NCI-H748 treated with DMSO at 0.1 percent for 48 hours (cell line): ENCODE measurements around the gene OPTC.
A peak's percentile ranks its signal among the peaks of the same experiment; 100 is the strongest.

Experiments
- DNase-seq: peaks from one replicate; lab custom pipeline; 2025; lab: John Stamatoyannopoulos, UW

The OPTC gene

DNA sequence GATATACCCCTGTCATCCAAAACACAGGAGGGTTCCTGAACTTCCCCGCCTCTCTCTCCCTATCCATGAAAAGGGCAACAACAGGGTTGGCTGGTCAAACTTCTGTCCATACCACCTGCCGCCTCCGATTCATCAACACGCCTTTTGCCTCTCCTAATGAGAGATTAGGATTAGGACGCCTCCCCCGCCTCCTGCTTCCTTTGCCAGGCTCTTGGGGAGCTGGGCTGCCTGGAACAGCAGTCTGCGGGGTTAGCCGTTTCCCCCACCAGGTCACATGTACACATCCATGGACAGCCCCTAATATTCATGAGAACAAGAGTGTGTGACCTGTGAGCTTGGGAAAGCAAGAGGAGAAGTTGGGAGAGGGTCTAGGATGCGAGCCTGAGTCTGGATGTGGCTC lies 2.3 kb upstream of the OPTC start:
- DNase-seq = no peak

DNA sequence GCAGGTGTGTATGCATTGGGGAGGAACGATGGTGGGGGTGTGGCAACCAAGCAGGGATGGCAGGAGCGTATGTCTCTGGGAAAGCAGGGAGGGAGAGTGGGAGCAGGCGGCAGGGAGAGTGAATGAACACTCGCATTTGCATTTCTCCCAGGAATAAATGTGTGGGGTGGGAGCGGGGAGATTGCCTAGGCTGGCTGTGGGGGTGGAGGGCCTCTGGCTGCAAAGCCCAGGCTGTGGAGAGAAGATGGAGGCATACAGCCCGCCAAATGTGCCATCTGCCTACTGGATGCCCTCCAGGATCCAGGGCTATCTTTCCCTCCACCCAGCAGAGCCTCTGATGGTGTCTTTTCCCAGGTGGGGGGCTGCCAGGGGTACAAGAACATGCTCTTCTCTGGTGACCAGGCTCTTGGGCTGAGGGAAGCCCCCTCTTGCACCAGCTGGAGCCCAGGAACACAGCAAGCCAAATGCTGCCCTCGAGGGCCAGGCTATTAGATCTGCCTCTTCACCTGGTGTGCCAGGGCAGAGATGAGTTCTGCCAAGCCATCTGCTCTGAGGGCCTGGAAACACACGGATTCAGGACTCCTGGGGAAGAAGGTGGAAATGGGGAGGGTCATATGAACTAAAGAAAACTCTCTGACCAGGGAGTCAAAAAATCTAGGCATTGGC lies 1.7 kb upstream of the OPTC start:
- no peak for DNase-seq

DNA sequence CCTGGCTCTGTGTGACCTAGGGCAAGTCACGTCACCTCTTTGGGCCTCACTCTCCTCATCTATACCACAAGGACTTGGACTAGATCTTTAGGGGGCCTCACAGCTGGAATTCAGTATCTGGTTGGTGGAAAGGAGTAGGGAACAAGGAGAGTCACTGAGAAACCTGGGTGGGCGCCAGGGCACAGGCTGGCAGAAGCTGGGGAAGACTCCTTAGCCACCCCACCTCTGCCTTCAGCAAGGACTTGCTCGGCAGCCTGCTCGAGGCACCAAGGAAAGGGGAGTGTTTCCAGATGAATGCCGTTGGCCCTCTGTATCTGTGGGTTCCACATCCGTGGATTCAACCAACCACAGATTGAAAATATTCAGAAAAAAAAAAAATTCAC lies 1.2 kb upstream of the OPTC start:
- no peak for DNase-seq

DNA sequence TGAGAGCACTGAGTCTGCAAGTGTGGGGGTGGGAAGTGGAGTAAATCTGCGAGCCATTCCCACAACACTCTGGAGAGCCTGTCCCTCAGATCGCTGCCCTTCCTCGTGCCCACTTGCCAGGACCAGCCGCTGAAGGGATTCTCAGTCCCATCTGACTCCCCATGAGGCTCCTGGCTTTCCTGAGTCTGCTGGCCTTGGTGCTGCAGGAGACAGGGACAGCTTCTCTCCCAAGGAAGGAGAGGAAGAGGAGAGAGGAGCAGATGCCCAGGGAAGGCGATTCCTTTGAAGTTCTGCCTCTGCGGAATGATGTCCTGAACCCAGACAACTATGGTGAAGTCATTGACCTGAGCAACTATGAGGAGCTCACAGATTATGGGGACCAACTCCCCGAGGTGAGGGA lies 1.9 kb downstream of the OPTC start:
- no peak for DNase-seq

DNA sequence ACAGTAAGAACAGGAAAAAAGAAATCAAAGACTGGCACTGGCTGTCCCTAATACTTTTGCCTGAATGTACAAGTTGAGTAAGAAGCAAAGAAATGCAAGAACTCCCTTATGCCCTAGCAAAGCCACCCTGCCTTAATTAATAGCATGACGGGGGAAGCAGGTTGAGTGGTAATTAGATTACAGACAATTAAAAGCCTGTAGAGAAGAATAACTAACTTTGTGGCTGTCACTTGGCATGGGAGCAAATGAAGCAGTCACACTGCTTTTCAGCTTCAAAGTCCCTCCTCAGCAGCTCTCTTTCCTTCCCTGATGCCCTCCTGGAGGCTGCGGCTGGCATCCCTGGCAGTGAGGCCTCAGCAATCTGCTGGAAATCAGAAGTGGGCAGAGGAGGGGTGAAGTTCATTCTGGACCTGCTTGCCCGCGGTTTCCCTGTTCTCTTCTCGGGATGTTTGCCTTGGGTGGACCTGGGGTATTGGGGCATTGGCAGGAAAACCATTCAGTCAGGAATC lies 3.4 kb downstream of the OPTC start:
- DNase-seq = no peak

DNA sequence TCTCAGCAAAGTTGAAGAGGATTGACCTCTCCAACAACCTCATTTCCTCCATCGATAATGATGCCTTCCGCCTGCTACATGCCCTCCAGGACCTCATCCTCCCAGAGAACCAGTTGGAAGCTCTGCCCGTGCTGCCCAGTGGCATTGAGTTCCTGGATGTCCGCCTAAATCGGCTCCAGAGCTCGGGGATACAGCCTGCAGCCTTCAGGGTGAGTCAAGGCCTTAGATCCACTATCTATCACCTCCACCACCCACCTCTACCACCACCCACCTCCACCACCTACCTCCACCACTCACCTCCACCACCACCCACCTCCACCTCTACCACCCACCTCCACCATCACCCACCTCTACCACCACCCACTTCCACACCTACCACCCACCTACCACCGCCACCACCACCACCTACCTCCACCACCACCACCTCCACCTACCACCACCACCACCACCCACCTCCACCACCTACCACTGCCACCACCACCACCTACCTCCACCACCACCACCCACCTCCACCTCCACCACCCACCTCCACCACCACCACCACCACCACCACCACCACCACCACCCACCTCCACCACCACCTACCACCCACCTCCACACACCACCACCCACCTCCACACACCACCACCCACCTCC lies 5.8 kb downstream of the OPTC start:
- DNase-seq = no peak

DNA sequence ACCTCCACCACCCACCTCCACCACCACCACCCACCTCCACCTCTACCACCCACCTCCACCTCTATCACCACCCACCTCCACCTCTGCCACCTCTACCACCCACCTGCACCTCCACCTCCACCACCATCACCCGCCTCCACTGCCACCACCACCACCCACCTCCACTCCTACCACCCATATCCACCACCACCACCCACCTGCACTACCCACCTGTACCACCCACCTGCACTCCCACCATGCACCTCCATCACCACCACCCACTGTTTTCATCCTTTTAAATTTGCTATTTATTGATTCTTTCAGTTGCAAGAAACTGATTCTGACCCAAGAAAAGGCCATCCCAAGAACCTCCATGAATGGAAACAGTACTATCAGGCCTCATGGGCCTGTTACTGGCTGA lies 6.3 kb downstream of the OPTC start:
- DNase-seq = no peak

DNA sequence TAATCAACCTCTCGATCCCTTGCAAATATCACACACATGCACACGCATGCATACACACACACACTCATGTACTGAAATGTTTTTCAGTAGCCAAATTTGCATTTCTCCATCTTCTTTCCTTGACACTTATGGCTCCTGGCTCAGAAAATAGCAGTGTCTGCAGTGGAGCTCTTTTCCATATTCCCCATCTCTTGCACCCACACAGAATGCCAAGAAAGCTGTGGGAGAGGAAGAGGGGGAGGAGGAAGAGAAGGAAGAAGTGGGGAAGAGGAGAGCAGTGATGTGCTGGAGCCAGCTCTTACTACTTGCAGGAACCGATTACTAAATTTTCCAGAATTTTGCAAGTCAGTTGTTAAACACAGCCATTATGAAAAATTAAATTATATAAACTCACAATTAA lies 9.9 kb downstream of the OPTC start:
- DNase-seq = no peak

DNA sequence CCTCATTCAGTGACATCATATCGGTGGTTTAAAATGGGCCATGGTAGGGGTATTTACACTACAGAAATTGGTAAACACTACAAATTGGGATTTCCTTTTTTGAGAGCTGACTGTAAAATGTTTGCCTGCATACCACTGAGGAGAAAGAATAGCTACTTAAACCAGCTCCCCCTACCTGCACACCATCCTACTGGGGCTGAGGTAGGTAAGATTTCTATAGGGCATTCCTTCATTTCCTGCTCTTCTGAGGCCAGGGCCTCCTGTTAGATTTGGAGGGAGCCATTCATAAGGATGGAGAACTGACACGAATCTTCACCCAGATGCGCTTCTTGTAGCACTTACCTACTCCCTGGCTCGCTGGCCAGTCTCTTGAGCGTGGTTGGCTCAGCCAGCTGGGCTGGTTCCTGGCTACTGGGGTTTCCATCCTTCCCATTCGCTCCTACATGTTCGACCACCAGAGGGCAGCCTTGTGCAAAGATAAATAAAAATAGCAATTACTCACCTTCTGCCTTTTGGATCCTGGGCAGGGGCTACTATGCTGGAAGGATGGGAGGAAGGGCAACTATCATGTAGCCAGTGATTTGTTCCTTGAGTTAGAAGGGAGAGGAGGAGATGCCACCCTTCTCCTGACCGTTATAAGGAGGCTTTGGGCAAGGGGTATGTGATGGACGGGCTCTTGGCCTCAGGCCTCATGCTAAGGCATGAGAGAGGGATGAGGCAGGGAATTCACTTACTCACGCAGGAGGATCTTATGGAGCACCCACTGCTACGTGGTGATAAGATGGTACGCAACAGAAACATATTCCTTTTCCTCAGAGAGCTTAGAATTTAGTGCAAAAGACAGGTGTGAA lies 10.7 kb downstream of the OPTC start:
- peak; percentile 56 for DNase-seq

DNA sequence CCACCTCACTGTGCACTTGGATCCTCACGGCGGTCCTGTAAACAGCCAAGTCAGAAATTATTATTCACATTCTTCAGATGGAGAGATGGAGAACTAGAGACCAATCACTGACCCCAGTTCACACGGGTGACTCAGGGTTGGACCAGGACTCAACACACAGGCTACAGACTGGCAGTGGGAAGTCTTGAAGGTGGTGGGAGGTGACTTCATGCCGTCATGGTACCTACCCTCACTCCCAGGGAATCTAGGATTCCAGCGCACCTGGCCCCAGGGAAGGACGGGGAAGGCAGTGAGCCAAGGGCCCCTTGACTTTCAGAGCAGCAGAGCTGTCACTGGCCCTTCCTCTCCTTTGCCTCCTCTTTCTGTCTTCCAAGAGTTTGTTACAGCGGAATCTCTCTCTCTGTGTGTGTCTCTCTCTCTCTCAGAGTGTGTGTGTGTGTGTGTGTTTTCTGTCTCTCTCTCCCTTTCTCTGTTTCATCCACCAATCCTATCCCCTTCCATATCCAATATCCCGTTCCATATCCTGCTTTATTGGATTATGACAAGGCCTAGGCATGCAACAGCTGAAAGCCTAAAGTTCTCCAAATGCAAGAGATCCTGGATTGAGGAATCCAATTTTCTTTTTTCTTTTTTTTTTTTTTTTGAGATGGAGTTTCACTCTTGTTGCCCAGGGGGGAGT lies 11.7 kb downstream of the OPTC start:
- no peak for DNase-seq

DNA sequence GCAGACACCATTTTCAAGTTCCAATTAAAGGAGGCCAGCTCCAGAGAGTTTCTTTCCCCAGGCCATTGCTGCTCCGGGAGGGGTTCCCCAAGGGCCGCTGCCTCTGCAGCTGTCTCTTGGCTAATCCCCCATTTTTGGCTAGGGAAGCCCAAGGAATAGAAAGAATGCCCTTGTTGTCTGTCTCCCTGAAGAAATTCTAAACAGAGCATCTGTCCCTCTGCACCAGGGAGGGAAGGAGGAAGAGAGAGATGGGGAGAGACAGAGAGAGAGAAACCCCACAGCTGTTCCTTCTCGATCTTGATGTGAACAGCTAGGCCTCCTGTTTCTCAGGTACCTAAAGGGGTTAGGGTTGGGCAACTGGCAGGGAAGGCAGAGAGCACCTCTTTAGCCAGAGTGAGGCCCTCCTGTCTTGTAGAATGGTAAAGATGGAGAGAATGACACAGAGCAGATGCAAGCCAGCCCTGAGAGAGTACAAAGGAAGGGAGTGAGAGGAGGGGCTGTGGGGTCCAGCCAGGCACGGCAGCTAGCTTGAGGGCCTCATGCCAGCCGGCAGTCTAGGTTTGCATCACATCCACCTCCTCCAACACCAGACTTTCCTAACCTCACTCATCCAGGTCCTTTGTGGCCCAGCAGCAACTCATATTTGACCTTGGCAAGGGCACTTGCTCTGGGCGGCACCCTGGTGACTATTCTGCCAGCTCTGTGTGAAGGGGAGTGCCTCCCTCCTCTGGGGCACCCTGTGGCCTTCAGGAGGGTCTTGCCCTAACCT lies 13.1 kb downstream of the OPTC start:
- no peak for DNase-seq

DNA sequence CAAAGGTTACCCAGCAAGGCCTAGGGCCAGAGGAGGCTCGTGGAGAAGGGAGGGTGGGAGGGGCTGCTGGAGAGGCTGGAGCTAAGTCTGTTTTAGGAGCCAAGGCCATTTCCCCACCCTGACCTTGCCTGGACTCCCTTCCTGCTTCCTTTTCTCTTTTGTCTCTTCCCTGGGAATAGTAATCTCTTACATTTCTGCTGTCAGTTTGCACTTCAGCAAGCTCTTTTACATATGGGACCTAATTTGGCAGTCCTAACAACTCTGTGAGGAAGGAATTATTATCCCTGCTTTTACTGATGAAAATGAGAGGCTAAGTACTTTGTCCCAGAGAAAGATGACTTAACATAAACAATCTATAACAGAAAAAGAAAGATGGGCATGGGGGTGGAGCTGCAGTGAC lies 13.8 kb downstream of the OPTC start:
- no peak for DNase-seq

DNA sequence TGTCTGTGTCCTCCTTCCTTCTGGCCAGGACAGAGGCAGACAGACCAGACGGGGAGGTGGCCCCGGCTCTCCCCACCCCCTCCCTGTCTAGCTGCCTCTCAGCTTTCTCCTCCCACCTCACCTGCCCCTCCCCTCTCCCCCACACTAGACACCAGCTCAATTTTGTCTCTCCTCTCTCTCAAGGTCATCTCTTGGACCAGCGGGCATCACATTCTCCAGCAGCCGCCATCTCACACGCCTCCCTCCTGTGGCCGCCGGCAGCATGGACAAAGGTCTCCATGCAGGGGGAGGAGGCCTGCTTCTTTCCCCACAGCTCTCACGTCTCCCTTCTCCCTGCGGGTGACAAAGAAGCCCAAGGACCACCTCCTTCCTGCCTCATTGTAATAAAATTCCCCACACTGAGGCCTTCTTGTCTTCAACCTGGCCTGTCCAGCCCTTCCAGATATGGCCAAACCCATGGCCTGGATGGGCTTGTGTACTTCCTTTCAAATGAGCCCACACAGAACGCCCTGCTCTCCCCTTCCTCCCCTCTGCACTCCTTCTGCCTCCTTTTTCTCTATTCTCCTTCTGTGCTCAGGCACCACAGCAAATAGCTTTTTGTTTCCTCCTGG lies 14.6 kb downstream of the OPTC start:
- no peak for DNase-seq

DNA sequence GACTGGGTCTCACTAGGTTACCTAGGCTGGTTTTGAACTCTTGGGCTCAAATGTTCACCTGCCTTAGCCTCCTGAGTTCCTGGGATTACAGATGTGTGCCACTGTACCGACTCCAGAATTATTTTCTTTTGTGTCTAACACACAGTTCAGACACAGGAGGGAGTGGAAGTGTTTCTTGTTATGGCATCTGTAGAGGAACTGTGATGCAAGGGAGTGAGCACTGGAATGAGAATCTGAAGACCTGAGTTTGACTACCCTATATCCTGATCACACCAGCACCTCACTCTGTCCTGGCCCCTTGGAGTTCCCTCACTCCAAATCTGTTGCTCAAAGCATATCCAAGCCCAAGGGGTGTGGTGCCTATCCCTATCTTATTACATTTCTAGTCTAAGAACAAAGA lies 15.2 kb downstream of the OPTC start:
- DNase-seq = no peak

DNA sequence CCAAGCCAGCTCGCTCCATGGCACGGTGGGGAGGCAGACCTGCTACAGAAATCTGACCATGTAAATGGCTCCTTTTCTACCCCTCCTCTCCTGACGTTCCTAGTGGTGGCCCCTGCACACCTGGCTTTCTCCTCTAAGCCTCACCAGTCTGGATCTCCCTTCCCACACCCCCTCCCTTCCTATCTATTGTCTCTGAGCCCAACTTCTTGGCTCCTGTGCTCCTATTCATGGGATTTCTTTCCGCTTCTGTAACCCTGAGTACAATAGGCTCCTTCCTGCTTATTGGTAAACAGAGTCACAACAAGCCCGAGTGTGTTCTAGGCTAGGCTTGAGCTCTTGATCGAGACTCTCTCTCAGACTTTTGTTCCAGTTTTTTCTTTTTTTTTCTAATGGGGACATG lies 17.6 kb downstream of the OPTC start:
- DNase-seq = no peak

DNA sequence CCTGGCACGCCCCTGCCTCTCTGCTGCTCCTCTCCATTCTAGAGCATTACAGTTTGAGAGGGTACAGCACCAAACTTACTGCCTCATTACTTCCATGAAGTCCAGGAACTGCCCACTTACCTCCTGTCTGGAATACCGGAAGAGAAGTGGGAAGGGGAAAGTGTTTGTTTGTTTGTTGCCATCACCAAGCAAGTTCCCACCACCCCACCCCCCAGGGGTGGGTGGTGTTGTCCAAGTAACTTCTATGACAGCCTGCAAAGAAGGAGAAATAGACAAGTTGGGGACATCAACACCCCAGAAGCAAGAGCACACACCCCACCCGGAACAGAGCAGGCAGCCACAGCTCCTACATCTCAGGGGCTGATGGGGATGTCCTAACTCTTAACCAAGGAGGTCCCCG lies 18.0 kb downstream of the OPTC start:
- no peak for DNase-seq

DNA sequence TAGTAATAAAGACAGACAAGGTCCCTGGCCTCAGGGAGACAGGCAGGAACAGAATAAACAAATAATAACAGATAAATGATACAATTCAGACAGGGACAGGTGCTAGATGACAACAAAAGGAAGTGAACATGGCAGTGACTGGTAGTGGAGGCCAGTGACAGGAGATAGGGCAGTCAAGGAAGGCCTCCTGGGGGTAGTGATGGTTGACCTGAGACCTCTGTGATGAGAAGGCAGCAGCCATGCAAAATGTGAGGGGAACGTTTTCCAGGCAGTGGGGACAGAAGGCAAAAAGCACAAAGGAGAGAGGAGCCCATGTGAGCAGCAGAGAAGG lies 18.5 kb downstream of the OPTC start:
- DNase-seq = peak; percentile 9

DNA sequence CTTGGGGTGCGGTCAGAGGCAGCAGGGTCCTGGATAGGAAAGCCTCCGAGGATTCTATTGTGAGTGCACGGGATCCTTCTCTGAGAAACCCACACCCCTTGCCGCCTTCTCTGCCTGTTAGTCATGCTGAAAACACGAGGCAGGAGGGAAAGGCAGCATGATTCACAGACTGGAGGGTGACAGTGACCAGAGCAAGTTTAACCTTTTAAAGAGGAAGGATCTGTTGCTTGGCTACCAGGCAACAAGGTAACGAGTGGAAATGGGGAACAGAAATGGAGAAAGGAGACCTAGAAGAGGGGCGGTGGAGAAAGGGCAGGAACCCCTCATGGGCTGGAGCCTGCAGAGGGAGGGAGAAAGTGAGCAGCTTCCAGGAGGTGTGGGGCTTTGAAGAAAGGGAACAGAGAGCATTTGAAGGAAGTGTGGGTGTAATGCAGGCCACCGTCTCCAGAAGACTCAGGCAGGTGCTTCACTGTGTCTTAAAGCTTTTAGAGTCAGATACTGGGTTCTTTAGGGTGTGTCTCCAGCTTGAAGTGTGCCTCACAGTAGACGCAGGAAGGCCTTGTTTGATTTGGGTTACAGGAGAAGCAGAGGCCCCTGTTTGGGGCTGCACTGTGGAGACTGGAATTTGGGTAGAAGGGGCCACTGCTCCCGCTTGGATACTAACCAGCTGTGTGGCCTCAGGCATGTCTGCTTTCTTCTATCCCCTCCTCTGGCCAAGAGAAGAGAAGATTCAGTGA lies 19.1 kb downstream of the OPTC start:
- DNase-seq = no peak

DNA sequence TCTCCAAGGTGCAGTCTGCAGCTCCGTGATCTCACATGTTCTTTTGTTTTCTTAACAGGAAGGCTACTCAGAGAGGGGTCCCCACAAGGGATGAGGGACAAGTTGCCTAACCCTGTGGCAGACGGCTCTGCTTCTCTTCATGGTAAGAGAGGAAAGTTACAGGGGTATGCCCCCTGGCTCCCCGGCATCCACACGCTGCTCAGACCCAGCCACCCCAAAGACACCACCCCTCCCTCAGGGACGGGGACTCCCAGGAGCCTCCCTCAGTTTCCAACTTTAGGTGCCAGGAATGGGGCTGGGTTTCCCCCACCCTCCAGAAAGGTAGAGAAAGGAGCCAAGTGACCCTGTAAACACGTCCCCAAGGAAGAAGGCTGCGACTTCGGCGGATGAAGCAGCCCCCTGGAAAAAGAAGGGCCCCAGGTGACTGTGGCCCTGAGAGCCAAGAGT lies 19.7 kb downstream of the OPTC start:
- no peak for DNase-seq

DNA sequence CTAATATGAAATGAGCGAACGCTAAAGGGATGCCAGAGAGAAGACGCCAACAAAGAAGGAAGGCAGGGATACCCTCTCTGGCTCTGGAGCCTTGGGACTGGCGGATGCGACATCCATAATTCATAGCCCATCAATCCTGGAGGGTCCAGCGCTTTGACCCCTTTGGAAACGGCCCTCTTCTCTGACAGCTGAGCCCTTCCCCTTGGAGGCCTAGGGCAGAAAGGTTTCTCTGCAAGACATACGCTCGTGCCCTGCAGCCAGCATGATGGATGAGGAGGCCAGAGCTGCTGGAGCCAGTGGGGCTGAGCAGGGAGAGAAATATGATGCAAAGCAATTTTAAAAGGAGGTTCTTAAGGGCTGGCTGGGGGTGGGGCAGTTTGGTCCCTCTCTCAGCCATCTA lies 22.2 kb downstream of the OPTC start:
- no peak for DNase-seq

DNA sequence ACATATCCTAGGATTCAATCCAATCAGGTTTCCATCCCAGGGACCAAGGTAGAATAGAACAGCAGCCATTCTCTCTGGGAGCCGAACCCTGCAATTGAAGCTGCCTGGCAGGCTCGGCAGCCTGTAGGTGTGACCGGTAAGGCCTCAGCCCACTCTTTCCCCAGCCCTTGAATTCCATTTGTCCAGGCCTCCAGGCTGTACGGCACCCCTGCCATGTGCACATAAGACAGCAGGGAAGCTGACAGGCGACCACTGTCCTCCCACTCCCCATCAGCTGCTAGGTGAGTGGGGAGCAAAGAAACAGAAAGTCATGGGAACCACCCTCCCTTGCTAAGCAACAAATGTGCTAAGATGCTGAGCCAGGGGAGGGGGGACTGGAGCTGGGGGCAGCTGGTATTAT lies 23.0 kb downstream of the OPTC start:
- no peak for DNase-seq
